ENCODE data around the gene CASKIN2.

The CASKIN2 gene

DNA sequence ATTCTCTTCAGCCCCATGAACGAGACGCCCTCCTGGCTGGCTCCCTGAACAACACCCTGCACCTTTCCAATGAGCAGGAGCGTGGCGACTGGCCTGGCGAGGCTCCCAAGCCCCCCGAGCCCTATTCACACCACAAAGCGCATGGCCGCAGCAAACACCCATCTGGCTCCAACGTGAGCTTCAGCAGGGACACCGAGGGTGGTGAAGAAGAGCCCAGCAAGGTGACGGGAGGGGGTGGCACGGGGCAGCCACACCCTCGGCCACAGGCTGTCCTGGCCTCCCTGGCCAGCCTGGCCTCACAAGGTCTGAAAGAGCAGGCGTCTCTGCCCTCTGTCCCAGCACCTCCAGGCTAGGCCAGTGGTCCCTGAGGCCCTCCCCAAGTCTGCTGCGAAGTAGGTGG is 23.7 kb downstream of the CASKIN2 start:
- H3K36me3 ChIP-seq (ENCODE audit: control insufficient read depth, low read length): peaks cover 11% of the 10 kb centered on the region
- TF ChIP-seq, protein P1, sequence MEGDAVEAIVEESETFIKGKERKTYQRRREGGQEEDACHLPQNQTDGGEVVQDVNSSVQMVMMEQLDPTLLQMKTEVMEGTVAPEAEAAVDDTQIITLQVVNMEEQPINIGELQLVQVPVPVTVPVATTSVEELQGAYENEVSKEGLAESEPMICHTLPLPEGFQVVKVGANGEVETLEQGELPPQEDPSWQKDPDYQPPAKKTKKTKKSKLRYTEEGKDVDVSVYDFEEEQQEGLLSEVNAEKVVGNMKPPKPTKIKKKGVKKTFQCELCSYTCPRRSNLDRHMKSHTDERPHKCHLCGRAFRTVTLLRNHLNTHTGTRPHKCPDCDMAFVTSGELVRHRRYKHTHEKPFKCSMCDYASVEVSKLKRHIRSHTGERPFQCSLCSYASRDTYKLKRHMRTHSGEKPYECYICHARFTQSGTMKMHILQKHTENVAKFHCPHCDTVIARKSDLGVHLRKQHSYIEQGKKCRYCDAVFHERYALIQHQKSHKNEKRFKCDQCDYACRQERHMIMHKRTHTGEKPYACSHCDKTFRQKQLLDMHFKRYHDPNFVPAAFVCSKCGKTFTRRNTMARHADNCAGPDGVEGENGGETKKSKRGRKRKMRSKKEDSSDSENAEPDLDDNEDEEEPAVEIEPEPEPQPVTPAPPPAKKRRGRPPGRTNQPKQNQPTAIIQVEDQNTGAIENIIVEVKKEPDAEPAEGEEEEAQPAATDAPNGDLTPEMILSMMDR (IDR thresholded peaks at IDR 0.05; ENCODE audit: low read depth, low read length, poor library complexity, severe bottlenecking): no peak
- TF ChIP-seq EZH2phosphoT487 (IDR thresholded peaks at IDR 0.05; ENCODE audit: borderline replicate concordance, low read length): no peak
- H3F3A ChIP-seq (ENCODE audit: control insufficient read depth, insufficient read depth): no peaks in the 10 kb centered on the region
- no peaks in the 10 kb centered on the region for H4K20me1 ChIP-seq (ENCODE audit: control insufficient read depth, insufficient read depth, low read depth, low read length)
- no peak overlapping the region for H3K4me3 ChIP-seq (ENCODE audit: low read length)
- H3K9me3 ChIP-seq (ENCODE audit: control insufficient read depth, insufficient read depth, low read length): no peaks in the 10 kb centered on the region
- no peaks in the 10 kb centered on the region for H3K9me2 ChIP-seq (replicated peaks; ENCODE audit: control insufficient read depth, low read length)
- peaks cover 27% of the 10 kb centered on the region for H3K4me1 ChIP-seq (ENCODE audit: control insufficient read depth, low read length)
- H3K4me2 ChIP-seq (ENCODE audit: low read length): no peak overlapping the region
- no peaks in the 10 kb centered on the region for H3K27me3 ChIP-seq (ENCODE audit: control insufficient read depth, low read length)
- no peak overlapping the region for H3K27ac ChIP-seq (ENCODE audit: low read depth, low read length)
- no peaks in the 10 kb centered on the region for H3K79me2 ChIP-seq (ENCODE audit: control insufficient read depth, low read length)

DNA sequence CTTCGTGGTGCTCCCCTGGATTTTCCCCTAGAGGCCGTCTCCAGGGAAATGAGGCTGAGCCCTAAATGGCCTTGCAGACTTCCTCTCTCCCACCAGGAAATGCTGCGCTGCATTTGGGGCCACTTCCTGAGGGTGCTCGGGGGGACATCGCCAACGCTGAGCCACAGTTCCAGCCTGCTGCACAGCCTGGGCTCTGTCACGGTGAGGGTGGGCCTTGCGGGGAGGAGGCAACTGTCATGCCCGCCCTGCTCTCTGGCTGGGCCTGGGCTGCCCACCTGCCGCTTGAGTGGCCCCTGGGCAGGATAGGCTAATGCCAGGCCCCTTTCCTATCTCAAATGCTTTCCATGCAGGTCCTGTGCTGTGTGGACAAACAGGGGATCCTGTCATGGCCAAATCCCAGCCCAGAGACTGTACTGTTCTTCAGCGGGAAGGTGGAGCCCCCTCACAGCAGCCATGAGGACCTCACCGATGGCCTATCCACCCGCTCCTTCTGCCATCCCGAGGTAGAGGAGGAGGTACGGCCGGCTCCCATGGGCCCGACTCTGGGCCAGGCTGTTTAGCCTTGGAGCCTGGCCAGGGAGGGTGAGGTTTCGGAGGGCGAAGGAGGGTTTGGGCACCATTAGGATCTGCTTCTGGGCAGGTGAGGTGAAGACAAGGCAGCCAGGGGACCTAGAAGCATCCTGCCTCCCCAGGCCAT is 24.2 kb downstream of the CASKIN2 start:
- Histone ChIP-seq H3K4me3 (ENCODE audit: low read length) (no peak overlapping the region), H3F3A (ENCODE audit: control insufficient read depth, insufficient read depth) (no peaks in the 10 kb centered on the region), H3K4me2 (ENCODE audit: low read length) (no peak overlapping the region; the same call in 1 of the 2 replicates), H3K27me3 (ENCODE audit: control insufficient read depth, low read length) (no peaks in the 10 kb centered on the region), H3K9me3 (ENCODE audit: control insufficient read depth, insufficient read depth, low read length) (no peaks in the 10 kb centered on the region), H3K36me3 (ENCODE audit: control insufficient read depth, low read length) (peaks cover 8% of the 10 kb centered on the region), H4K20me1 (ENCODE audit: control insufficient read depth, insufficient read depth, low read depth, low read length) (no peaks in the 10 kb centered on the region), H3K27ac (ENCODE audit: low read depth, low read length) (no peak overlapping the region), H3K79me2 (ENCODE audit: control insufficient read depth, low read length) (no peaks in the 10 kb centered on the region), H3K4me1 (ENCODE audit: control insufficient read depth, low read length) (peaks cover 28% of the 10 kb centered on the region), H3K9me2 (replicated peaks; ENCODE audit: control insufficient read depth, low read length) (no peaks in the 10 kb centered on the region)
- no peak for TF ChIP-seq EZH2phosphoT487 (IDR thresholded peaks at IDR 0.05; ENCODE audit: borderline replicate concordance, low read length)
- TF ChIP-seq, protein P1 (IDR thresholded peaks at IDR 0.05; ENCODE audit: low read depth, low read length, poor library complexity, severe bottlenecking): no peak

DNA sequence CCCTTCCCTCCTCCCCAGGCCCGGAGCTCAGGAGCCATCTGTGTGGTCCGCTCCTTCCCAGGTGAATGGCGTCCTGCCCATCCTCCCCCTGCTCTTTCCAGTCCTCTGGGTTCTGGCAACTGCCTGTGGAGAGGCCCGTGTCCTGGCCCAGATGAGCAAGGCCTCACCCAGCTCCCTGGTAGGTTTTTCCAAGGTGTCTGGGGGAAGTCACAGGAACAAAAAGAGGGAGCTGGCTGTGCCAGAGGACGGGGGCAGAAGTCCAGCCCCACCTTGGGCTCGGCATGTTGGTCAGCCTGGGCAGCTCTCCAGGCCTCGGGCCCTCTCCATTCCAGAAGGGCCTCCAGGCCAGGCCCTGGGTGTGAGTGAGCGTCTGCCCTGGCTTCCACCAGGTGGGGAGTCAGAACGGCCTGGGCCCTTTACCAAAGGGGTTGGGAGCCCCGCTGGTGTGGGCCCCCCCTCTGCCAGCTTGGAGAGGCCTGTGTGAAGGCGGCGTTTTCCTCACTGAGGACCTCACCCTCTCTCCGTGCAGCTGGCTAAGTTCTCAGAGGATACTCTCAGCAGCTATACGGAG is 25.1 kb downstream of the CASKIN2 start:
- no peak overlapping the region for H3K4me3 ChIP-seq (ENCODE audit: low read length)
- H3K27ac ChIP-seq (ENCODE audit: low read depth, low read length): no peak overlapping the region
- no peak overlapping the region; the same call in 1 of the 2 replicates for H3K4me2 ChIP-seq (ENCODE audit: low read length)
- peaks cover 28% of the 10 kb centered on the region for H3K4me1 ChIP-seq (ENCODE audit: control insufficient read depth, low read length)
- TF ChIP-seq, protein P1 (IDR thresholded peaks at IDR 0.05; ENCODE audit: low read depth, low read length, poor library complexity, severe bottlenecking): no peak
- no peak for TF ChIP-seq EZH2phosphoT487 (IDR thresholded peaks at IDR 0.05; ENCODE audit: borderline replicate concordance, low read length)
- H3F3A ChIP-seq (ENCODE audit: control insufficient read depth, insufficient read depth): no peaks in the 10 kb centered on the region
- H4K20me1 ChIP-seq (ENCODE audit: control insufficient read depth, insufficient read depth, low read depth, low read length): no peaks in the 10 kb centered on the region
- no peaks in the 10 kb centered on the region for H3K27me3 ChIP-seq (ENCODE audit: control insufficient read depth, low read length)
- no peaks in the 10 kb centered on the region for H3K9me2 ChIP-seq (replicated peaks; ENCODE audit: control insufficient read depth, low read length)
- H3K36me3 ChIP-seq (ENCODE audit: control insufficient read depth, low read length): peaks cover 8% of the 10 kb centered on the region
- no peaks in the 10 kb centered on the region for H3K9me3 ChIP-seq (ENCODE audit: control insufficient read depth, insufficient read depth, low read length)
- no peaks in the 10 kb centered on the region for H3K79me2 ChIP-seq (ENCODE audit: control insufficient read depth, low read length)
